ENCODE data around the gene NOC2L.

DNA sequence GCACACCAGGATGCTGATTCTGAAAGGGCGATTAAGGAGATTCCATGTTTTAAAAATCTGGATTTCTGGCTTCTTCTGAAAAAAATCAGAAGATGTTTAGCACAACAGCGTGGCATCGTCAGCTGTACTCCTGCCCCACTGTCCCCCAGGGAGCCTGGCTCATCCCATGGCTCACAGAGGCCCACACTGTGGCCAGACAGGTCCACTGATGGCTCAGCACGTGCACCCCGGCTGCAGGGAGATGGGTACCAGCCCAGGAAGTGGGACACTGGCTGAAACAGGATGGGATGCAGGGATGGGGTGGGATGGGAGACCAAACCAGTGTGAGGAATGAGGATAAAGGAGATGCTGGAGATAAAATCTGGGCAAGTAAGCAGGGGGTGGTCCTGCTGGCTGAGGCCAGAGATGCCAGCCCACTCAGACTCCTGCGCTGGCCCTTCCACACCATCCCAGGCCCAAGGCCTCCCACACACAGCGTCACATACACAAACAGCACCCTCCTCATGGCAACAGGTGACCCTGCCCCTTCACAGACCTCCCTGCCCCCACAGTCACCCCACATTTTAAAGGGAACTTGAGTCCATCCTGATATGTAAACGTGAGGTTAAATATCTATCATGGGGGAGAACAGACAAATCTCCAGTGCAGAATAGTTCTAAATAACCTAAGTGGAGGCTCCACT is 59.3 kb downstream of the NOC2L start:
- TF ChIP-seq EZH2phosphoT487 (IDR thresholded peaks at IDR 0.05) = no peak
- TF ChIP-seq, protein P1, sequence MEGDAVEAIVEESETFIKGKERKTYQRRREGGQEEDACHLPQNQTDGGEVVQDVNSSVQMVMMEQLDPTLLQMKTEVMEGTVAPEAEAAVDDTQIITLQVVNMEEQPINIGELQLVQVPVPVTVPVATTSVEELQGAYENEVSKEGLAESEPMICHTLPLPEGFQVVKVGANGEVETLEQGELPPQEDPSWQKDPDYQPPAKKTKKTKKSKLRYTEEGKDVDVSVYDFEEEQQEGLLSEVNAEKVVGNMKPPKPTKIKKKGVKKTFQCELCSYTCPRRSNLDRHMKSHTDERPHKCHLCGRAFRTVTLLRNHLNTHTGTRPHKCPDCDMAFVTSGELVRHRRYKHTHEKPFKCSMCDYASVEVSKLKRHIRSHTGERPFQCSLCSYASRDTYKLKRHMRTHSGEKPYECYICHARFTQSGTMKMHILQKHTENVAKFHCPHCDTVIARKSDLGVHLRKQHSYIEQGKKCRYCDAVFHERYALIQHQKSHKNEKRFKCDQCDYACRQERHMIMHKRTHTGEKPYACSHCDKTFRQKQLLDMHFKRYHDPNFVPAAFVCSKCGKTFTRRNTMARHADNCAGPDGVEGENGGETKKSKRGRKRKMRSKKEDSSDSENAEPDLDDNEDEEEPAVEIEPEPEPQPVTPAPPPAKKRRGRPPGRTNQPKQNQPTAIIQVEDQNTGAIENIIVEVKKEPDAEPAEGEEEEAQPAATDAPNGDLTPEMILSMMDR (IDR thresholded peaks at IDR 0.05) = no peak

All from neural progenitor cell (in vitro differentiated cells).